A673 (cell line): ENCODE measurements around the gene LRP2. TPM values are rescaled to one million over a fixed set of nuclear protein-coding genes. Genes with fewer than 3 reads are reported as not detected.
"Not testable (repeated sequence)": the region's sequence is repeated elsewhere in the genome, so short reads cannot be mapped to it uniquely, and the experiment has no call there.

Source experiments
- BruUV-seq: library from RNA; stranded (reverse); fragments of 400-500 nt; replicated peaks from 2 replicates; lab custom pipeline; 2021; lab: Mats Ljungman, UMichigan
- CTCF ChIA-PET: fragments of 300-600 bp; sonication (Branson Sonifier 250); formaldehyde crosslinking; loops from one replicate; lab custom pipeline; 2022; ENCODE audit warnings: antibody characterized with exemption; lab: Charles Lee
- POLR2A ChIA-PET: fragments of 300-600 bp; sonication (Branson Sonifier 250); formaldehyde crosslinking; loops from one replicate; lab custom pipeline; 2022; ENCODE audit warnings: antibody characterized with exemption; ENCODE audit not compliant: low non-redundant PET; lab: Charles Lee
- DNase-seq: peaks from one replicate; pipeline ENCODE4 v3.0.0-alpha.2; 2015; ENCODE audit warnings: low spot score
- H3K27ac ChIP-seq: fragments of 200-600 bp; sonication (generic); 2 replicates; pipeline ENCODE4 v1.5.1; 2016; ENCODE audit warnings: mixed run types, low read depth, mild to moderate bottlenecking, mixed read lengths, antibody characterized with exemption, low read length; ENCODE audit not compliant: poor library complexity, severe bottlenecking
- H3K27me3 ChIP-seq: fragments of 200-600 bp; sonication (generic); replicated peaks from 2 replicates; pipeline ENCODE4 v1.6.1; 2017; ENCODE audit warnings: mixed run types, low read depth, mild to moderate bottlenecking, mixed read lengths, antibody characterized with exemption, low read length; ENCODE audit not compliant: insufficient read depth, poor library complexity
- H3K36me3 ChIP-seq: fragments of 200-600 bp; sonication (generic); 2 replicates; pipeline ENCODE4 v1.6.1; 2016; ENCODE audit warnings: mixed run types, mild to moderate bottlenecking, mixed read lengths, antibody characterized with exemption, low read length; ENCODE audit not compliant: insufficient read depth, poor library complexity, severe bottlenecking
- H3K4me1 ChIP-seq: fragments of 200-600 bp; sonication (generic); 2 replicates; pipeline ENCODE4 v1.6.1; 2017; ENCODE audit warnings: mixed run types, mild to moderate bottlenecking, mixed read lengths, antibody characterized with exemption, low read length; ENCODE audit not compliant: insufficient read depth, poor library complexity, severe bottlenecking
- H3K4me3 ChIP-seq: fragments of 200-600 bp; sonication (generic); 2 replicates; pipeline ENCODE4 v1.5.1; 2016; ENCODE audit warnings: low read depth, mixed run types, mild to moderate bottlenecking, mixed read lengths, low read length; ENCODE audit not compliant: poor library complexity, severe bottlenecking
- H3K9me3 ChIP-seq: fragments of 200-600 bp; sonication (generic); 2 replicates; pipeline ENCODE4 v1.6.1; 2016; ENCODE audit warnings: mixed run types, low read depth, mild to moderate bottlenecking, mixed read lengths, antibody characterized with exemption, low read length; ENCODE audit not compliant: poor library complexity, severe bottlenecking
- EZH2 ChIP-seq: fragments of 200-600 bp; sonication (generic); IDR thresholded peaks from 2 replicates; pipeline ENCODE4 v1.6.1; 2017; ENCODE audit warnings: borderline replicate concordance, low read depth, mild to moderate bottlenecking, mixed read lengths, antibody characterized with exemption, low read length; ENCODE audit not compliant: poor library complexity, severe bottlenecking
- intact Hi-C: fragments of 100-400 bp; cut with micrococcal nuclease; formaldehyde crosslinking; loops from one replicate; pipeline ENCODE4 v1.10.0; 2022; ENCODE audit not compliant: unreplicated experiment
- total RNA-seq: library from RNA; stranded (reverse); gene quantifications from 2 replicates; pipeline ENCODE4 v1.2.3, GENCODE V29; 2021
- TF ChIP-seq, protein P1 (sequence below): fragments of 300-800, 200-600 bp; sonication (generic); conservative IDR thresholded peaks from 2 replicates; pipeline ENCODE4 v1.5.1; 2017; ENCODE audit warnings: low read depth, mild to moderate bottlenecking, antibody characterized with exemption, low read length, moderate library complexity, mixed read lengths

LRP2 gene
- total RNA-seq, 1 experiment from 2014 or later = 0.26 TPM

GRCh38 chr2:169315357-169315756 is 47.0 kb downstream of the LRP2 start:
- no peak for TF ChIP-seq EZH2
- TF ChIP-seq, protein P1, sequence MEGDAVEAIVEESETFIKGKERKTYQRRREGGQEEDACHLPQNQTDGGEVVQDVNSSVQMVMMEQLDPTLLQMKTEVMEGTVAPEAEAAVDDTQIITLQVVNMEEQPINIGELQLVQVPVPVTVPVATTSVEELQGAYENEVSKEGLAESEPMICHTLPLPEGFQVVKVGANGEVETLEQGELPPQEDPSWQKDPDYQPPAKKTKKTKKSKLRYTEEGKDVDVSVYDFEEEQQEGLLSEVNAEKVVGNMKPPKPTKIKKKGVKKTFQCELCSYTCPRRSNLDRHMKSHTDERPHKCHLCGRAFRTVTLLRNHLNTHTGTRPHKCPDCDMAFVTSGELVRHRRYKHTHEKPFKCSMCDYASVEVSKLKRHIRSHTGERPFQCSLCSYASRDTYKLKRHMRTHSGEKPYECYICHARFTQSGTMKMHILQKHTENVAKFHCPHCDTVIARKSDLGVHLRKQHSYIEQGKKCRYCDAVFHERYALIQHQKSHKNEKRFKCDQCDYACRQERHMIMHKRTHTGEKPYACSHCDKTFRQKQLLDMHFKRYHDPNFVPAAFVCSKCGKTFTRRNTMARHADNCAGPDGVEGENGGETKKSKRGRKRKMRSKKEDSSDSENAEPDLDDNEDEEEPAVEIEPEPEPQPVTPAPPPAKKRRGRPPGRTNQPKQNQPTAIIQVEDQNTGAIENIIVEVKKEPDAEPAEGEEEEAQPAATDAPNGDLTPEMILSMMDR = no peak
- no TSS peak for BruUV-seq
- no peaks in the 10 kb centered on the region for H3K36me3 ChIP-seq
- CTCF ChIA-PET = no interaction called here
- DNase-seq = no peak
- no peak overlapping the region for H3K27ac ChIP-seq
- no peaks in the 10 kb centered on the region for H3K4me1 ChIP-seq
- peaks cover 15% of the 10 kb centered on the region for H3K27me3 ChIP-seq
- intact Hi-C loops = no loop called here
- POLR2A ChIA-PET = no interaction called here
- no peaks in the 10 kb centered on the region for H3K9me3 ChIP-seq
- no peak overlapping the region for H3K4me3 ChIP-seq

GRCh38 chr2:169308349-169308748 is 54.0 kb downstream of the LRP2 start:
- CTCF ChIA-PET, BruUV-seq: not testable (repeated sequence)

GRCh38 chr2:169304689-169305088 is 57.6 kb downstream of the LRP2 start:
- H3K9me3 ChIP-seq, H3K4me1 ChIP-seq, intact Hi-C loops, H3K36me3 ChIP-seq, DNase-seq, BruUV-seq, POLR2A ChIA-PET, H3K27ac ChIP-seq, H3K4me3 ChIP-seq, CTCF ChIA-PET: not testable (repeated sequence)
- peaks cover 44% of the 10 kb centered on the region for H3K27me3 ChIP-seq

More at GRCh38 chr2:169308349-169308748, 54.0 kb downstream of the LRP2 start:
- DNase-seq, POLR2A ChIA-PET, H3K36me3 ChIP-seq, H3K4me3 ChIP-seq, H3K9me3 ChIP-seq, H3K4me1 ChIP-seq, H3K27ac ChIP-seq, intact Hi-C loops: not testable (repeated sequence)
- H3K27me3 ChIP-seq = peaks cover 14% of the 10 kb centered on the region

GRCh38 chr2:169303579-169304305 is 58.6 kb downstream of the LRP2 start:
- no peak overlapping the region for H3K4me3 ChIP-seq
- H3K36me3 ChIP-seq = no peaks in the 10 kb centered on the region
- DNase-seq = no peak
- peaks cover 49% of the 10 kb centered on the region for H3K27me3 ChIP-seq
- no peaks in the 10 kb centered on the region for H3K9me3 ChIP-seq
- POLR2A ChIA-PET = no interaction called here
- TF ChIP-seq, protein P1 = no peak
- no peak for TF ChIP-seq EZH2
- CTCF ChIA-PET = interaction anchor here (1.1 kb wide), 1 partner anchor 355 kb away, joined by 4 read pairs; no protein-coding TSS in a partner anchor
- H3K4me1 ChIP-seq = no peaks in the 10 kb centered on the region
- no peak overlapping the region for H3K27ac ChIP-seq
- no TSS peak for BruUV-seq
- intact Hi-C loops = no loop called here
